Psoas muscle (tissue), 8 donors: ENCODE results near the gene TMOD1. TPM values are rescaled to one million over a fixed set of nuclear protein-coding genes. Genes with fewer than 3 reads are reported as not detected.
A peak's percentile ranks its signal among the peaks of the same experiment; 100 is the strongest.

Experiments used
- ATAC-seq, 4 donors: fragments of 200-7000 bp; cut with Tn5 transposase; one replicate each; pipeline ENCODE4 v1.9.1; 2020; ENCODE audit warnings: moderate library complexity in 3 of 4, mild to moderate bottlenecking in 2 of 4
- DNase-seq, 2 donors: peaks; one replicate each; pipeline ENCODE4 v3.0.0-alpha.2; 2020
- H3K27ac ChIP-seq: fragments of 200-600 bp; one replicate; pipeline ENCODE4 v1.8.0; 2022
- H3K27me3 ChIP-seq, 3 donors: fragments of 200-600 bp in 1 of 3; one replicate each; pipeline versions ENCODE4 v1.6.1 to v1.8.0; 2013 to 2022; ENCODE audit warnings: low read length in 2 of 3, mild to moderate bottlenecking in 2 of 3, moderate library complexity in 1 of 3; ENCODE audit not compliant: insufficient read depth in 3 of 3
- H3K36me3 ChIP-seq, 2 donors: fragments of 200-600 bp in 1 of 2; one replicate each; pipeline versions ENCODE4 v1.6.1 to v1.8.0; 2013 to 2022; ENCODE audit warnings: low read depth in 1 of 2, mild to moderate bottlenecking in 1 of 2, moderate library complexity in 1 of 2; ENCODE audit not compliant: insufficient read depth in 1 of 2
- H3K4me1 ChIP-seq: fragments of 200-600 bp; one replicate; pipeline ENCODE4 v1.8.0; 2022
- H3K4me3 ChIP-seq: fragments of 200-600 bp; one replicate; pipeline ENCODE4 v1.8.0; 2022; ENCODE audit warnings: mild to moderate bottlenecking
- H3K9me3 ChIP-seq: fragments of 200-600 bp; one replicate; pipeline ENCODE4 v1.8.0; 2022
- WGBS, 3 donors: extraction: QIAGEN DNeasy Blood & Tissue Kit; methylation state at CpG; one replicate each; pipeline versions ENCODE4 v1.1.6 to v1.1.7; 2013; 5-methylcytosine and 5-hydroxymethylcytosine counted together
- intact Hi-C, 2 donors: fragments of 100-400 bp; cut with DNase I; formaldehyde crosslinking; loops; one replicate each; pipeline versions ENCODE4 v1.11.0 to v1.14.2; 2022
- polyA plus RNA-seq, 3 donors: library from polyadenylated mRNA; stranded (reverse); fragments of 200-250 nt; gene quantifications; one replicate each; pipeline ENCODE4 v1.2.3, GENCODE V29; 2013
- total RNA-seq, 4 donors: library from RNA; stranded (reverse); fragmentation: NEBNext Ultra II Directional in 2 of 4; extraction: Animal tissue kit (Norgen Biotek cat#: 25700) in 2 of 4; gene quantifications; one replicate each; pipeline versions ENCODE4 v1.2.1 to v1.2.4, GENCODE V29; 2021 to 2023
- TF ChIP-seq, protein P1 (sequence below): fragments of 200-600 bp; IDR thresholded peaks from one replicate; pipeline ENCODE4 v1.8.0; 2022; ENCODE audit warnings: antibody characterized with exemption
- donor health status: healthy with polysubstance abuse.
- donor health status: DM: no; HTN: no; CAD: no; lungs with moderate emphysema.
- donor health status: Bipolar disorder and iron deficiency.
- donor health status: healthy.
- donor health status: DM: yes; HTN: yes; CAD: no.
- donor health status: DM: no; HTN: no; CAD: no.
- donor health status: DM: no; HTN: no; CAD: no.
- donor health status: DM: yes; HTN: yes; CAD: no.

The TMOD1 gene
- total and polyA plus RNA-seq, 7 donors: 65.4 to 286 (median 156) TPM

DNA sequence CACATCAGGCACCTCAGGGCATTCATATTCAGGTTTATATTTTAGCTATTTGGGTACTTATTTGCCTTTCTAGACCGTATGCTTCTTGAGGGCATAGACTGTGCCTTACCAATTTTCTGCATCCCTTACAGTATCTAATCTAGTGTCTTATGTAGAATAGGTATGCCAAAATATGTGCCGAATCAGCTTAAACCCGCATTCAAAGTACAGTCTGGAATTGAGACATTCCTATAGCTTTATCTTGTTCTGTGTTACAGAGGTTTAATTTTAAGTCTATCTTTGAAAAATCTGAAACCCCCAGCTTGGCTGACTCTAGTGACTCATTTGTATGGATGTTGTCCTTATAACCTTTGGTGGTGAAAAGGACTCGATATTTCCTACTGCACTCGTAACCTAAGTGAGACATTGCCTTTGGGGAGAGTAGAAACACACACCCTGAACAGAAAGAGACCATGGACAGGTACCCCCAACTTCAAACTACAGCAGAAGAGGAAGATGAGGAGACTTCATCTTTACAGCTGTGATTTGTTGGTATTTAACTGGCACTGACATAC is 27.0 kb upstream of the TMOD1 start:
- TF ChIP-seq, protein P1, sequence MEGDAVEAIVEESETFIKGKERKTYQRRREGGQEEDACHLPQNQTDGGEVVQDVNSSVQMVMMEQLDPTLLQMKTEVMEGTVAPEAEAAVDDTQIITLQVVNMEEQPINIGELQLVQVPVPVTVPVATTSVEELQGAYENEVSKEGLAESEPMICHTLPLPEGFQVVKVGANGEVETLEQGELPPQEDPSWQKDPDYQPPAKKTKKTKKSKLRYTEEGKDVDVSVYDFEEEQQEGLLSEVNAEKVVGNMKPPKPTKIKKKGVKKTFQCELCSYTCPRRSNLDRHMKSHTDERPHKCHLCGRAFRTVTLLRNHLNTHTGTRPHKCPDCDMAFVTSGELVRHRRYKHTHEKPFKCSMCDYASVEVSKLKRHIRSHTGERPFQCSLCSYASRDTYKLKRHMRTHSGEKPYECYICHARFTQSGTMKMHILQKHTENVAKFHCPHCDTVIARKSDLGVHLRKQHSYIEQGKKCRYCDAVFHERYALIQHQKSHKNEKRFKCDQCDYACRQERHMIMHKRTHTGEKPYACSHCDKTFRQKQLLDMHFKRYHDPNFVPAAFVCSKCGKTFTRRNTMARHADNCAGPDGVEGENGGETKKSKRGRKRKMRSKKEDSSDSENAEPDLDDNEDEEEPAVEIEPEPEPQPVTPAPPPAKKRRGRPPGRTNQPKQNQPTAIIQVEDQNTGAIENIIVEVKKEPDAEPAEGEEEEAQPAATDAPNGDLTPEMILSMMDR: no peak
- Histone ChIP-seq H3K9me3 (no peaks in the 10 kb centered on the region), H3K27ac (peak overlapping the region; percentile 50), H3K4me3 (no peak overlapping the region), H3K4me1 (peaks cover 10% of the 10 kb centered on the region), H3K27me3 (no peaks in the 10 kb centered on the region), H3K36me3 (no peaks in the 10 kb centered on the region)
- 85 to 89% (median 86%) methylated on average over 5 of the region's 5 CpGs for WGBS, 3 donors
- DNase-seq: no peak
- ATAC-seq: peak in 1 of 4 donors; percentile 6
- intact Hi-C loops: loop anchor here in 1 of 2 donors (2.0 kb wide), 1 partner anchor 26 kb away; the partner anchor contains the start of gene TMOD1

DNA sequence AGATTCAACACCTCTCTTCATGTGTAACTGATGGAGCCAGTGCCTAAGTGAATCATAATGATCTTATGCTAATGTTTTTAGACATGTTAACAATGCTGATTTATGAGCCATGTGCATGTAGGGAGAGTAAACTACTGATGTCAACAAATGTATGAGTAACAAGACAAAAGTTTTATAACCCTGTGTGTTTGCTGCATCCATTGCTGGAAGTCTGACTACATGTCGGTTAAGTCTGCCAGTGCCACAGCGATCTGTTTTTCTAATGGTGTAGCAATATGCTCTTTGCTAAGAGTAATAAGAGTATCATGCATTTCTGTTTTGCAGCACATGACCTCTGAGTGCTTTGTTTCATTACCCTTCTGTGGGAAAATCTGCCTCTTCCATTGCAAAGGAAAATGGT is 26.4 kb upstream of the TMOD1 start:
- 88 to 95% (median 89%) methylated on average over 2 of the region's 2 CpGs for WGBS, 3 donors
- H3K4me1 ChIP-seq: peaks cover 9% of the 10 kb centered on the region
- TF ChIP-seq, protein P1: no peak
- no peak overlapping the region for H3K4me3 ChIP-seq
- ATAC-seq: no peak
- H3K36me3 ChIP-seq: no peaks in the 10 kb centered on the region
- H3K27me3 ChIP-seq: no peaks in the 10 kb centered on the region
- H3K27ac ChIP-seq: no peak overlapping the region
- DNase-seq: no peak
- H3K9me3 ChIP-seq: no peaks in the 10 kb centered on the region
- intact Hi-C loops: loop anchor here in 1 of 2 donors (2.0 kb wide), 1 partner anchor 26 kb away; the partner anchor contains the start of gene TMOD1

DNA sequence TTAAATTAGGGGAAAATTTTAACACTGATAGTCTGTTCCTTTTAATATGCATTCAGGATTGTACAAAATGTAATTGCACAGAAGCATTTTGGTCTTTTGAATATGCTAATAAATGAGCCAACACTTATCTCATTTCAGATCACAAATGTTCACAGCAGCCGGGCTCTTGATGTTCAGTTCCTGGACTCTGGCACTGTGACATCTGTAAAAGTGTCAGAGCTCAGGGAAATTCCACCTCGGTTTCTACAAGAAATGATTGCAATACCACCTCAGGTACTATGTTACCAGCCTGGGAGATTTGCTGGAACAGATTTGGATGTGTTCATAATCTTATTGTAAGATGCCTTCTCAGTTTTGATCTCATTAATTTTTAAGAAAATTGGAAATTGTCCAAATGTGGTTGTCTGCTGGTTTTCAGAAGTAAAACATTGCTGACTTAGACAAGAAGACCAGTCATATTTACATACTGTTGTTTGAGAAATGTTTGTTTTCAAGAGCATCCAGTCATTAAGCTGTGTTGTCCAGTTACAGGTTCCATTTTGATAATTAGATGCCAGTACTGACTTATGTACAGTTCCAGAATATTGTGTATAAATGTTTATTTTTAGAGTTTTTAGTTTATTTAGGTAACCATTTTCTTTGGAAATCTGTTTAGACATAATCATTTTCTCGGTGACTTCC is 23.0 kb upstream of the TMOD1 start:
- ATAC-seq: no peak
- TF ChIP-seq, protein P1: no peak
- DNase-seq: no peak
- H3K27me3 ChIP-seq: no peaks in the 10 kb centered on the region
- H3K4me3 ChIP-seq: no peak overlapping the region
- 41 to 63% (median 56%) methylated on average over 3 of the region's 3 CpGs for WGBS, 3 donors
- H3K36me3 ChIP-seq: peaks cover 0 to 3% of the 10 kb centered on the region in 2 donors
- no peaks in the 10 kb centered on the region for H3K9me3 ChIP-seq
- H3K4me1 ChIP-seq: peaks cover 8% of the 10 kb centered on the region
- no peak overlapping the region for H3K27ac ChIP-seq
- intact Hi-C loops: no loop called here

DNA sequence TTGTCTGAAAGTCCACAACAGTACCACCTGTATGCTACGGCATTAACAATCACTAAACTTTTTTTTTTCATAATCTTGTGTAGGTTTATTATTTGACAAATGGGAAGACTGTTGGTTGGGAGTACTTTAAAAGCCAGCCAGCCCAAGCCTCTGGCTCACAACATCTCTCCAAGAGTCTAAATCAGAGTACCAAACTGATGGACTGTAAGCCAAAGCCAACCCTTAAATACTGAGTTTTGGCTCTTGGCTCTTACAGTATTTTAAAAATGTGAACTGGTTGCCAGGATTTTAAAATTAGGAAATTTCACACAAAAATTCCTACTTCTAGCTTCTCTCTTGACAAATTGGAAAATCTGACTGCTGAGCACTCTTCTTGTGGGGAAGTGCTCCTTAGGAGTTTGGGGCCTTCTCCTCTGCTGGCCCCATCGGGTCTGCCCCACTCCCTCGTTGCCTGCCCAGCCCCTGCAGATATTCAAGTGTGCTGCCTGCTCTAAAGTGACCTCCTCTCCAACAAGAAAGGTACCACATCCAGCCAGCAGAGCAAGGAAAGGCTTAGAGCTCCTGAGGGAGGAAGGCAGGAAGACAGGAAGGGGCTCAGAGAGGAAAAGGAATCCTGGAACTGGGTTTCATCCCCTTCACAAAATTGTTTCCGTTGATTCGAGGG is 21.8 kb upstream of the TMOD1 start:
- ATAC-seq: no peak
- H3K4me1 ChIP-seq: no peaks in the 10 kb centered on the region
- peaks cover 0 to 3% of the 10 kb centered on the region in 2 donors for H3K36me3 ChIP-seq
- no peak overlapping the region for H3K27ac ChIP-seq
- no peak for DNase-seq
- 62 to 68% (median 68%) methylated on average over 5 of the region's 5 CpGs for WGBS, 3 donors
- H3K27me3 ChIP-seq: no peaks in the 10 kb centered on the region
- TF ChIP-seq, protein P1: no peak
- no peak overlapping the region for H3K4me3 ChIP-seq
- H3K9me3 ChIP-seq: no peaks in the 10 kb centered on the region
- intact Hi-C loops: no loop called here
